ENCODE measurements around the gene ZMIZ1. TPM values are rescaled to one million over a fixed set of nuclear protein-coding genes. Genes with fewer than 3 reads are reported as not detected.

The ZMIZ1 gene
- total RNA-seq, 1 experiment from 2014 or later, result 42.3 TPM

- intact Hi-C loops (cut with micrococcal nuclease; ENCODE audit: unreplicated experiment), result no loop called here
- Mint-ChIP-seq H3K27ac (ENCODE audit: unreplicated experiment) (no peak overlapping the region), H3K9me3 (ENCODE audit: unreplicated experiment) (no peaks in the 10 kb centered on the region), H3K36me3 (ENCODE audit: insufficient read depth, unreplicated experiment) (peaks cover 20% of the 10 kb centered on the region), H3K4me1 (ENCODE audit: low read depth, unreplicated experiment) (peaks cover 20% of the 10 kb centered on the region), H3K27me3 (ENCODE audit: insufficient read depth, unreplicated experiment) (no peaks in the 10 kb centered on the region), H3K4me3 (ENCODE audit: unreplicated experiment) (no peak overlapping the region)
- no peak for DNase-seq
- H3K27me3 ChIP-seq (replicated peaks; ENCODE audit: control insufficient read depth, insufficient read depth, low read length), result no peaks in the 10 kb centered on the region
- BruUV-seq (replicated peaks), result no TSS peak
- ChIA-PET CTCF (no interaction called here), POLR2A (no interaction called here)
- no peak for TF ChIP-seq CTCF (IDR thresholded peaks at IDR 0.05; ENCODE audit: insufficient read depth in 1 of 2, low read depth in 1 of 2, low read length in 1 of 2, severe bottlenecking in 1 of 2, unreplicated experiment in 1 of 2)
- H3K4me1 ChIP-seq, result peaks cover 31% of the 10 kb centered on the region
- H3K36me3 ChIP-seq (ENCODE audit: control insufficient read depth, insufficient read depth, low read length), result peaks cover 3% of the 10 kb centered on the region
- no peak overlapping the region for H3K4me3 ChIP-seq (ENCODE audit: low read depth, low read length)
- no peaks in the 10 kb centered on the region for H3K9me3 ChIP-seq
These were observed 59.6 kb downstream of the ZMIZ1 start for GRCh38 chr10:79128241-79128922.

- Mint-ChIP-seq H3K4me1 (ENCODE audit: low read depth, unreplicated experiment) (peaks cover 20% of the 10 kb centered on the region), H3K36me3 (ENCODE audit: insufficient read depth, unreplicated experiment) (peaks cover 22% of the 10 kb centered on the region), H3K27me3 (ENCODE audit: insufficient read depth, unreplicated experiment) (no peaks in the 10 kb centered on the region), H3K9me3 (ENCODE audit: unreplicated experiment) (no peaks in the 10 kb centered on the region), H3K27ac (ENCODE audit: unreplicated experiment) (no peak overlapping the region), H3K4me3 (ENCODE audit: unreplicated experiment) (no peak overlapping the region)
- Histone ChIP-seq H3K27me3 (replicated peaks; ENCODE audit: control insufficient read depth, insufficient read depth, low read length) (no peaks in the 10 kb centered on the region), H3K4me3 (ENCODE audit: low read depth, low read length) (no peak overlapping the region), H3K36me3 (ENCODE audit: control insufficient read depth, insufficient read depth, low read length) (peaks cover 3% of the 10 kb centered on the region), H3K9me3 (no peaks in the 10 kb centered on the region), H3K4me1 (peaks cover 31% of the 10 kb centered on the region)
- POLR2A ChIA-PET, result no interaction called here
- TF ChIP-seq CTCF (IDR thresholded peaks at IDR 0.05; ENCODE audit: insufficient read depth in 1 of 2, low read depth in 1 of 2, low read length in 1 of 2, severe bottlenecking in 1 of 2, unreplicated experiment in 1 of 2), result no peak
- CTCF ChIA-PET, result interaction anchor here (0.7 kb wide), 1 partner anchor 67 kb away, joined by 5 read pairs; no protein-coding TSS in a partner anchor
- intact Hi-C loops (cut with micrococcal nuclease; ENCODE audit: unreplicated experiment), result no loop called here
- no TSS peak for BruUV-seq (replicated peaks)
- no peak for DNase-seq
These were observed 60.1 kb downstream of the ZMIZ1 start for GRCh38 chr10:79128923-79129305.

GRCh38 chr10:79129361-79129997 is 60.7 kb downstream of the ZMIZ1 start:
- peaks cover 20% of the 10 kb centered on the region for H3K4me1 Mint-ChIP-seq (ENCODE audit: low read depth, unreplicated experiment)
- H3K9me3 Mint-ChIP-seq (ENCODE audit: unreplicated experiment), result no peaks in the 10 kb centered on the region
- intact Hi-C loops (cut with micrococcal nuclease; ENCODE audit: unreplicated experiment), result no loop called here
- DNase-seq, result no peak
- Histone ChIP-seq H3K36me3 (ENCODE audit: control insufficient read depth, insufficient read depth, low read length) (peaks cover 3% of the 10 kb centered on the region), H3K4me1 (peaks cover 31% of the 10 kb centered on the region), H3K9me3 (no peaks in the 10 kb centered on the region), H3K4me3 (ENCODE audit: low read depth, low read length) (no peak overlapping the region), H3K27me3 (replicated peaks; ENCODE audit: control insufficient read depth, insufficient read depth, low read length) (no peaks in the 10 kb centered on the region)
- ChIA-PET CTCF (interaction anchor here (0.7 kb wide), 1 partner anchor 66 kb away, joined by 5 read pairs; no protein-coding TSS in a partner anchor), POLR2A (no interaction called here)
- H3K36me3 Mint-ChIP-seq (ENCODE audit: insufficient read depth, unreplicated experiment), result peaks cover 24% of the 10 kb centered on the region
- no peak for TF ChIP-seq CTCF (IDR thresholded peaks at IDR 0.05; ENCODE audit: insufficient read depth in 1 of 2, low read depth in 1 of 2, low read length in 1 of 2, severe bottlenecking in 1 of 2, unreplicated experiment in 1 of 2)
- no TSS peak for BruUV-seq (replicated peaks)
- H3K27me3 Mint-ChIP-seq (ENCODE audit: insufficient read depth, unreplicated experiment), result no peaks in the 10 kb centered on the region
- no peak overlapping the region for H3K27ac Mint-ChIP-seq (ENCODE audit: unreplicated experiment)
- H3K4me3 Mint-ChIP-seq (ENCODE audit: unreplicated experiment), result no peak overlapping the region

All from Caco-2 (cell line).